ENCODE measurements around the gene NEMP1. TPM values are rescaled to one million over a fixed set of nuclear protein-coding genes. Genes with fewer than 3 reads are reported as not detected.
A peak's percentile ranks its signal among the peaks of the same experiment; 100 is the strongest.

The NEMP1 gene
- total RNA-seq, 2 donors from 2014 or later = 8.8 to 12.4 TPM

GRCh38 chr12:57012600-57013465 lies 65.8 kb downstream of the NEMP1 start:
- intact Hi-C loops (cut with DNase I) = no loop called here
- no peak for DNase-seq (ENCODE audit: low spot score)

- intact Hi-C loops (cut with DNase I) = no loop called here
- DNase-seq (ENCODE audit: low spot score) = no peak
These were observed 66.9 kb downstream of the NEMP1 start for GRCh38 chr12:57011438-57012424.

- no peak for DNase-seq (ENCODE audit: low spot score)
- intact Hi-C loops (cut with DNase I) = no loop called here
These were observed 67.9 kb downstream of the NEMP1 start for GRCh38 chr12:57010627-57011247.

- no peak for DNase-seq (ENCODE audit: low spot score)
These were observed 68.5 kb downstream of the NEMP1 start for GRCh38 chr12:57009949-57010626.

GRCh38 chr12:57008178-57008577 lies 70.4 kb downstream of the NEMP1 start:
- DNase-seq (ENCODE audit: low spot score) = no peak
- intact Hi-C loops (cut with DNase I) = loop anchor here in 1 of 2 donors (5.0 kb wide), 1 partner anchor 54 kb away; no protein-coding TSS in a partner anchor

More at GRCh38 chr12:57009949-57010626, 68.5 kb downstream of the NEMP1 start:
- intact Hi-C loops (cut with DNase I) = loop anchor here in 1 of 2 donors (5.0 kb wide), 1 partner anchor 52 kb away; no protein-coding TSS in a partner anchor

GRCh38 chr12:57006809-57007475 lies 71.6 kb downstream of the NEMP1 start:
- intact Hi-C loops (cut with DNase I) = loop anchor here in 1 of 2 donors (5.0 kb wide), 1 partner anchor 55 kb away; no protein-coding TSS in a partner anchor
- no peak for DNase-seq (ENCODE audit: low spot score)

GRCh38 chr12:57005980-57006808 lies 72.4 kb downstream of the NEMP1 start, which contains the start of gene ZBTB39:
Gene ZBTB39 (minus strand): TSS chr12:57006546. CDS start chr12:57004917, 1,629 bp downstream.
- intact Hi-C loops (cut with DNase I) = loop anchor here in 1 of 2 donors (5.0 kb wide), 1 partner anchor 56 kb away; no protein-coding TSS in a partner anchor

More at GRCh38 chr12:57005980-57006808, 72.4 kb downstream of the NEMP1 start, which contains the start of gene ZBTB39:
- peak; percentile 85 for DNase-seq (ENCODE audit: low spot score)

Other genes with a start within 250 kb of the NEMP1 start
- gene SDR9C7, start 144.4 kb downstream of the NEMP1 start, total RNA-seq = under 1 TPM in 1 of 2 donors, not detected in 1; 0.14 TPM
- gene RDH16, start 121.2 kb downstream of the NEMP1 start, total RNA-seq = under 1 TPM; 0.19 to 0.51 TPM
- 1 to 10 TPM; 4.8 to 5.6 TPM for gene ZBTB39, start 72.2 kb downstream of the NEMP1 start, total RNA-seq
- gene TAC3, start 62.3 kb downstream of the NEMP1 start, total RNA-seq = under 1 TPM in 1 of 2 donors, not detected in 1; 0.33 TPM
- gene MYO1A, start 28.7 kb downstream of the NEMP1 start, total RNA-seq = 1 to 10 TPM in 1 of 2 donors, under 1 TPM in 1; 0.28 to 1.0 TPM
- 10 to 100 TPM; 27.0 to 36.3 TPM for gene NAB2, start 10.3 kb upstream of the NEMP1 start, total RNA-seq
- 100 to 1,000 TPM; 162 to 201 TPM for gene STAT6, start 32.6 kb upstream of the NEMP1 start, total RNA-seq
- gene LRP1, start 49.7 kb upstream of the NEMP1 start, total RNA-seq = 100 to 1,000 TPM; 465 to 757 TPM
- gene LRP1-AS, start 68.8 kb upstream of the NEMP1 start, total RNA-seq = not detected
- gene NXPH4, start 138.0 kb upstream of the NEMP1 start, total RNA-seq = under 1 TPM; 0.24 to 0.79 TPM
- 10 to 100 TPM; 53.2 to 53.7 TPM for gene SHMT2, start 150.9 kb upstream of the NEMP1 start, total RNA-seq
- 1 to 10 TPM; 1.2 to 2.8 TPM for gene STAC3, start 172.4 kb upstream of the NEMP1 start, total RNA-seq